WTC11 (cell line): Measurements from ENCODE around the gene PGM2. TPM values are rescaled to one million over a fixed set of nuclear protein-coding genes. Genes with fewer than 3 reads are reported as not detected.

ENCODE experiments used
- ATAC-seq: fragments of 200-7000 bp; cut with Tn5 transposase; 2 replicates; pipeline ENCODE4 v1.10.0; 2021; ENCODE audit warnings: mild to moderate bottlenecking, moderate library complexity
- CTCF ChIA-PET: fragments of 300-600 bp; sonication (Branson Sonifier 250); formaldehyde crosslinking; loops from one replicate; lab custom pipeline; 2021; ENCODE audit warnings: antibody characterized with exemption; lab: Charles Lee
- POLR2A ChIA-PET: fragments of 350-600 bp; sonication (Branson Sonifier 250); formaldehyde crosslinking; loops from one replicate; lab custom pipeline; 2021; ENCODE audit warnings: antibody characterized with exemption; lab: Charles Lee
- DNase-seq: peaks from one replicate; pipeline ENCODE4 v3.0.0; 2021; ENCODE audit warnings: low spot score
- H3K27ac Mint-ChIP-seq: 2 replicates; pipeline ENCODE4 v1.8.0; 2021; ENCODE audit warnings: mixed read lengths
- H3K27me3 Mint-ChIP-seq: 2 replicates; pipeline ENCODE4 v1.8.0; 2021; ENCODE audit warnings: low read depth, mild to moderate bottlenecking, moderate library complexity, mixed read lengths
- H3K36me3 Mint-ChIP-seq: 2 replicates; pipeline ENCODE4 v1.8.0; 2021; ENCODE audit warnings: mixed read lengths
- H3K4me1 Mint-ChIP-seq: 2 replicates; pipeline ENCODE4 v1.8.0; 2022; ENCODE audit warnings: mixed read lengths
- H3K4me3 Mint-ChIP-seq: 2 replicates; pipeline ENCODE4 v1.8.0; 2021; ENCODE audit warnings: mild to moderate bottlenecking, moderate library complexity, mixed read lengths
- H3K9me3 Mint-ChIP-seq: 2 replicates; pipeline ENCODE4 v1.8.0; 2021; ENCODE audit warnings: mixed read lengths
- CREM ChIP-seq: sonication (generic); formaldehyde crosslinking; IDR thresholded peaks from 2 replicates; pipeline ENCODE4 v1.8.1; 2022; ENCODE audit warnings: mild to moderate bottlenecking, missing genetic modification reagents, moderate library complexity
- EMX1 ChIP-seq: fragments of 250-450 bp; sonication (Bioruptor Pico); IDR thresholded peaks from 2 replicates; pipeline ENCODE4 v1.8.0; 2021; ENCODE audit warnings: mild to moderate bottlenecking
- FOXP1 ChIP-seq: sonication (generic); formaldehyde crosslinking; IDR thresholded peaks from 2 replicates; pipeline ENCODE4 v1.8.0; 2022; ENCODE audit warnings: missing genetic modification reagents, mild to moderate bottlenecking, moderate library complexity, borderline replicate concordance
- GABPB1 ChIP-seq: sonication (generic); formaldehyde crosslinking; IDR thresholded peaks from 2 replicates; pipeline ENCODE4 v1.8.1; 2023; ENCODE audit warnings: mild to moderate bottlenecking, missing genetic modification reagents
- HMGA2 ChIP-seq: fragments of 250-450 bp; sonication (Bioruptor Pico); IDR thresholded peaks from 2 replicates; pipeline ENCODE4 v1.4.0; 2021; ENCODE audit warnings: mild to moderate bottlenecking, moderate library complexity
- IRF2 ChIP-seq: sonication (generic); formaldehyde crosslinking; IDR thresholded peaks from 2 replicates; pipeline ENCODE4 v1.8.0; 2022; ENCODE audit warnings: low read depth, missing genetic modification reagents, borderline replicate concordance
- JAZF1 ChIP-seq: fragments of 250-450 bp; sonication (Bioruptor Pico); IDR thresholded peaks from 2 replicates; pipeline ENCODE4 v1.9.0; 2021; ENCODE audit warnings: moderate library complexity, mild to moderate bottlenecking, inconsistent platforms
- NFE2L1 ChIP-seq: sonication (generic); formaldehyde crosslinking; IDR thresholded peaks from 2 replicates; pipeline ENCODE4 v1.8.1; 2023; ENCODE audit warnings: missing genetic modification reagents
- NR1H2 ChIP-seq: sonication (generic); formaldehyde crosslinking; IDR thresholded peaks from 2 replicates; pipeline ENCODE4 v1.9.0; 2021; ENCODE audit warnings: mild to moderate bottlenecking, moderate library complexity, missing genetic modification reagents
- SOX15 ChIP-seq: fragments of 250-450 bp; sonication (Bioruptor Pico); IDR thresholded peaks from 2 replicates; pipeline ENCODE4 v1.9.0; 2021; ENCODE audit warnings: mild to moderate bottlenecking
- TCF7 ChIP-seq: sonication (generic); formaldehyde crosslinking; IDR thresholded peaks from 2 replicates; pipeline ENCODE4 v1.8.0; 2022; ENCODE audit warnings: mild to moderate bottlenecking, low read depth, missing genetic modification reagents, moderate library complexity
- TEAD1 ChIP-seq: sonication (generic); formaldehyde crosslinking; IDR thresholded peaks from 2 replicates; pipeline ENCODE4 v1.8.0; 2022; ENCODE audit warnings: mild to moderate bottlenecking, missing genetic modification reagents
- TP53 ChIP-seq: sonication (generic); formaldehyde crosslinking; IDR thresholded peaks from 2 replicates; pipeline ENCODE4 v1.8.1; 2023; ENCODE audit warnings: mild to moderate bottlenecking, missing genetic modification reagents
- ZBTB21 ChIP-seq: sonication (generic); formaldehyde crosslinking; IDR thresholded peaks from 2 replicates; pipeline ENCODE4 v1.8.1; 2023; ENCODE audit warnings: mild to moderate bottlenecking, missing genetic modification reagents, borderline replicate concordance
- ZNF219 ChIP-seq: sonication (generic); formaldehyde crosslinking; IDR thresholded peaks from 2 replicates; pipeline ENCODE4 v1.8.0; 2023; ENCODE audit warnings: missing genetic modification reagents, mild to moderate bottlenecking, borderline replicate concordance
- ZNF263 ChIP-seq: sonication (generic); formaldehyde crosslinking; IDR thresholded peaks from 2 replicates; pipeline ENCODE4 v1.8.1; 2022; ENCODE audit warnings: low read depth, mild to moderate bottlenecking, moderate library complexity, missing genetic modification reagents
- total RNA-seq: library from RNA; stranded (reverse); gene quantifications from 3 replicates; pipeline ENCODE4 v1.2.3, GENCODE V29; 2021
- TF ChIP-seq, protein P1 (sequence below): fragments of 250-450 bp; sonication (Bioruptor Pico); conservative IDR thresholded peaks from 2 replicates; pipeline ENCODE4 v1.9.0; 2021; ENCODE audit warnings: mild to moderate bottlenecking
- TF ChIP-seq, protein P2 (sequence below): sonication (generic); formaldehyde crosslinking; IDR thresholded peaks from 2 replicates; pipeline ENCODE4 v1.8.1; 2023; ENCODE audit warnings: mild to moderate bottlenecking, moderate library complexity, missing genetic modification reagents
- TF ChIP-seq, protein P3 (sequence below): sonication (generic); formaldehyde crosslinking; IDR thresholded peaks from 2 replicates; pipeline ENCODE4 v1.8.1; 2023; ENCODE audit warnings: mild to moderate bottlenecking, missing genetic modification reagents, moderate library complexity
- TF ChIP-seq, protein P4 (sequence below): sonication (generic); formaldehyde crosslinking; IDR thresholded peaks from 2 replicates; pipeline ENCODE4 v1.8.0; 2022; ENCODE audit warnings: mild to moderate bottlenecking, missing genetic modification reagents
- TF ChIP-seq, protein P5 (sequence below): fragments of 250-450 bp; sonication (Bioruptor Pico); IDR thresholded peaks from 2 replicates; pipeline ENCODE4 v1.8.0; 2021; ENCODE audit warnings: mild to moderate bottlenecking
- TF ChIP-seq, protein P6 (sequence below): sonication (generic); formaldehyde crosslinking; IDR thresholded peaks from 2 replicates; pipeline ENCODE4 v1.8.1; 2022; ENCODE audit warnings: low read depth, missing genetic modification reagents, borderline replicate concordance
- TF ChIP-seq, protein P7 (sequence below): sonication (generic); formaldehyde crosslinking; IDR thresholded peaks from 2 replicates; pipeline ENCODE4 v1.8.1; 2022; ENCODE audit warnings: low read depth, mild to moderate bottlenecking, moderate library complexity, missing genetic modification reagents, borderline replicate concordance
- TF ChIP-seq, protein P8 (sequence below): sonication (generic); formaldehyde crosslinking; IDR thresholded peaks from 2 replicates; pipeline ENCODE4 v1.8.0; 2022; ENCODE audit warnings: mild to moderate bottlenecking, missing genetic modification reagents

Gene PGM2
- total RNA-seq, 1 experiment from 2014 or later, result 31.4 TPM

DNA sequence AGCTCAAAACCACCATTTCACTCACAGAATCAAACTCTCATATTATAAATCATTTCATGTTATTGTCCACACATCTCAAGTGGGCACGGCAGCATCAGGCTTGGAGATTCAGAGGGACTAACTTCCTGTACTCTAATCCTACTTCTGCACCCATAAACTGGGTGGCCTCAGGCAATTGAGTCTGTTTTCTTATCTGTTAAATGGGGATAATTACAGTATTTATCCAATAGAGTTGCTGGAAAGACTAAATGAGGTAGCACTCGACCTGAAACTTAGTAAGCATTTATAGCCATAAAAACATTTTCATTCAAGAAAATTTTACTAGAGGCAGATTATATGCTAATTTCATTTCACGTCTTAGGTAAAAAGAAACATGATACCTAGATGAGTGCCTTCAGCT, 77.4 kb downstream of the PGM2 start:
- Mint-ChIP-seq H3K27ac (no peak overlapping the region), H3K4me3 (no peak overlapping the region), H3K36me3 (no peaks in the 10 kb centered on the region), H3K4me1 (peaks cover 31% of the 10 kb centered on the region), H3K9me3 (no peaks in the 10 kb centered on the region)
- ChIA-PET CTCF (no interaction called here), POLR2A (no interaction called here)
- DNase-seq, result no peak
- no peak for ATAC-seq
- TF ChIP-seq IRF2 (CRISPR knock-in tag) (no peak), ZNF219 (CRISPR knock-in tag) (no peak), ZBTB21 (CRISPR knock-in tag) (no peak), GABPB1 (CRISPR knock-in tag) (no peak), CREM (CRISPR knock-in tag) (no peak), ZNF263 (CRISPR knock-in tag) (no peak), NFE2L1 (no peak), TEAD1 (no peak), JAZF1 (CRISPR knock-in tag) (no peak), NR1H2 (CRISPR knock-in tag) (no peak), EMX1 (CRISPR knock-in tag) (no peak), TCF7 (CRISPR knock-in tag) (no peak)
- TF ChIP-seq, protein P1, sequence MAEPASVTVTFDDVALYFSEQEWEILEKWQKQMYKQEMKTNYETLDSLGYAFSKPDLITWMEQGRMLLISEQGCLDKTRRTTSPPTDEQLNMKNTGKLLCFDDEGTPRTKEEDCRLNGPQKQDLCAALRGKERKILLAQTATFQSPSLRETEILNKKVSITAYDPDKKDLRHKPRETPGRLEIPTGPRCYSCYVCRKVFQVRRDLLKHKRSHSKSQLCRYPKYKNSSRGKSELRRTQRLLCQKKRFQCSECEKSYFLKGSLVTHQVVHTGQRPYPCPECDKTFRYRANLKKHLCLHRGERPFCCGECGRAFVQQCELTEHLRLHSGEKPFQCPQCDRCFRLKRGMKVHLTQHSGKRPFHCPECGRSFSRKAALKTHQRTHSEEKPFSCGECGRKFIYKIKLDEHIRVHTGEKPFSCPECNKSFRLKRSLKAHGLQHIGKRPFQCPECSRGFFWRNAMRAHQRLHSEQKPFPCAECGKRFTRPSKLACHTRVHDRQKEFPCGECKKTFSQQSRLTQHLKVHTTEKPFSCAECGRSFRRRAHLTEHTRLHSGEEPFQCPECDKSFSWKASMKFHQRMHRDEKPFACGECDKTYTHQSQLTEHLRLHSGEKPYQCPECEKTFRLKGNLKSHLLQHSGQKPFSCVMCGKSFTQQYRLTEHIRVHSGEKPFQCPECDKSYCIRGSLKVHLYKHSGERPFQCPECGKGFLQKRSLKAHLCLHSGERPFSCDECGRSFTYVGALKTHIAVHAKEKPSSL (CRISPR knock-in tag), result no peak
- TF ChIP-seq, protein P2, sequence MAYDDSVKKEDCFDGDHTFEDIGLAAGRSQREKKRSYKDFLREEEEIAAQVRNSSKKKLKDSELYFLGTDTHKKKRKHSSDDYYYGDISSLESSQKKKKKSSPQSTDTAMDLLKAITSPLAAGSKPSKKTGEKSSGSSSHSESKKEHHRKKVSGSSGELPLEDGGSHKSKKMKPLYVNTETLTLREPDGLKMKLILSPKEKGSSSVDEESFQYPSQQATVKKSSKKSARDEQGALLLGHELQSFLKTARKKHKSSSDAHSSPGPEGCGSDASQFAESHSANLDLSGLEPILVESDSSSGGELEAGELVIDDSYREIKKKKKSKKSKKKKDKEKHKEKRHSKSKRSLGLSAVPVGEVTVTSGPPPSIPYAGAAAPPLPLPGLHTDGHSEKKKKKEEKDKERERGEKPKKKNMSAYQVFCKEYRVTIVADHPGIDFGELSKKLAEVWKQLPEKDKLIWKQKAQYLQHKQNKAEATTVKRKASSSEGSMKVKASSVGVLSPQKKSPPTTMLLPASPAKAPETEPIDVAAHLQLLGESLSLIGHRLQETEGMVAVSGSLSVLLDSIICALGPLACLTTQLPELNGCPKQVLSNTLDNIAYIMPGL (CRISPR knock-in tag), result no peak
- TF ChIP-seq, protein P3, sequence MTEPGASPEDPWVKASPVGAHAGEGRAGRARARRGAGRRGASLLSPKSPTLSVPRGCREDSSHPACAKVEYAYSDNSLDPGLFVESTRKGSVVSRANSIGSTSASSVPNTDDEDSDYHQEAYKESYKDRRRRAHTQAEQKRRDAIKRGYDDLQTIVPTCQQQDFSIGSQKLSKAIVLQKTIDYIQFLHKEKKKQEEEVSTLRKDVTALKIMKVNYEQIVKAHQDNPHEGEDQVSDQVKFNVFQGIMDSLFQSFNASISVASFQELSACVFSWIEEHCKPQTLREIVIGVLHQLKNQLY (CRISPR knock-in tag), result no peak
- TF ChIP-seq, protein P4, sequence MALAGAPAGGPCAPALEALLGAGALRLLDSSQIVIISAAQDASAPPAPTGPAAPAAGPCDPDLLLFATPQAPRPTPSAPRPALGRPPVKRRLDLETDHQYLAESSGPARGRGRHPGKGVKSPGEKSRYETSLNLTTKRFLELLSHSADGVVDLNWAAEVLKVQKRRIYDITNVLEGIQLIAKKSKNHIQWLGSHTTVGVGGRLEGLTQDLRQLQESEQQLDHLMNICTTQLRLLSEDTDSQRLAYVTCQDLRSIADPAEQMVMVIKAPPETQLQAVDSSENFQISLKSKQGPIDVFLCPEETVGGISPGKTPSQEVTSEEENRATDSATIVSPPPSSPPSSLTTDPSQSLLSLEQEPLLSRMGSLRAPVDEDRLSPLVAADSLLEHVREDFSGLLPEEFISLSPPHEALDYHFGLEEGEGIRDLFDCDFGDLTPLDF, result no peak
- TF ChIP-seq, protein P5, sequence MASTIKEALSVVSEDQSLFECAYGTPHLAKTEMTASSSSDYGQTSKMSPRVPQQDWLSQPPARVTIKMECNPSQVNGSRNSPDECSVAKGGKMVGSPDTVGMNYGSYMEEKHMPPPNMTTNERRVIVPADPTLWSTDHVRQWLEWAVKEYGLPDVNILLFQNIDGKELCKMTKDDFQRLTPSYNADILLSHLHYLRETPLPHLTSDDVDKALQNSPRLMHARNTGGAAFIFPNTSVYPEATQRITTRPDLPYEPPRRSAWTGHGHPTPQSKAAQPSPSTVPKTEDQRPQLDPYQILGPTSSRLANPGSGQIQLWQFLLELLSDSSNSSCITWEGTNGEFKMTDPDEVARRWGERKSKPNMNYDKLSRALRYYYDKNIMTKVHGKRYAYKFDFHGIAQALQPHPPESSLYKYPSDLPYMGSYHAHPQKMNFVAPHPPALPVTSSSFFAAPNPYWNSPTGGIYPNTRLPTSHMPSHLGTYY, result no peak
- TF ChIP-seq, protein P6, sequence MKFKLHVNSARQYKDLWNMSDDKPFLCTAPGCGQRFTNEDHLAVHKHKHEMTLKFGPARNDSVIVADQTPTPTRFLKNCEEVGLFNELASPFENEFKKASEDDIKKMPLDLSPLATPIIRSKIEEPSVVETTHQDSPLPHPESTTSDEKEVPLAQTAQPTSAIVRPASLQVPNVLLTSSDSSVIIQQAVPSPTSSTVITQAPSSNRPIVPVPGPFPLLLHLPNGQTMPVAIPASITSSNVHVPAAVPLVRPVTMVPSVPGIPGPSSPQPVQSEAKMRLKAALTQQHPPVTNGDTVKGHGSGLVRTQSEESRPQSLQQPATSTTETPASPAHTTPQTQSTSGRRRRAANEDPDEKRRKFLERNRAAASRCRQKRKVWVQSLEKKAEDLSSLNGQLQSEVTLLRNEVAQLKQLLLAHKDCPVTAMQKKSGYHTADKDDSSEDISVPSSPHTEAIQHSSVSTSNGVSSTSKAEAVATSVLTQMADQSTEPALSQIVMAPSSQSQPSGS, result no peak
- TF ChIP-seq, all 79 proteins: peak for 0
- no peaks in the 10 kb centered on the region for H3K27me3 Mint-ChIP-seq

DNA sequence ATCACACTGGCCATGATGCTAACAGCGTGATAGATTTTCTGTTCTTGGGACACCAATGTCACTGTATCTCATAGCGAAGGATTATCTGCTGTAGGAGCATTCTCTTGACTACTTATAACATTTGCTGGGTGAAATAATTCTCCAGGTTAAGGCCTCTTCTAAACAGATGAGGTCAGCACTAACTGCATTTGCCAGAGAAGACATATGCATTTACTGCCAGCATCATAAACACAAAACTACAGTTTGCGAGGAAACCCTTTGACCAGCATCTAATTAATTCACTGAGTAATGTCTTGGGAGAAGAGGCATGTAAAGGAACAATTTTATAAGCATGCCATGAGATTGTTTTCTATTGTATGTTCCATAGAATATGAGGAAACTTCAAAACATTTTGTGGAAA, 78.3 kb downstream of the PGM2 start:
- ChIA-PET POLR2A (interaction anchor here (0.5 kb wide), 1 partner anchor 141 kb away, joined by 4 read pairs; no protein-coding TSS in a partner anchor), CTCF (no interaction called here)
- no peak for ATAC-seq
- H3K4me3 Mint-ChIP-seq, result no peak overlapping the region
- no peak for DNase-seq
- no peak overlapping the region for H3K27ac Mint-ChIP-seq
- no peaks in the 10 kb centered on the region for H3K9me3 Mint-ChIP-seq
- no peaks in the 10 kb centered on the region for H3K36me3 Mint-ChIP-seq
- no peaks in the 10 kb centered on the region for H3K27me3 Mint-ChIP-seq
- peaks cover 35% of the 10 kb centered on the region for H3K4me1 Mint-ChIP-seq
- no peak for TF ChIP-seq SOX15
- TF ChIP-seq, protein P7, sequence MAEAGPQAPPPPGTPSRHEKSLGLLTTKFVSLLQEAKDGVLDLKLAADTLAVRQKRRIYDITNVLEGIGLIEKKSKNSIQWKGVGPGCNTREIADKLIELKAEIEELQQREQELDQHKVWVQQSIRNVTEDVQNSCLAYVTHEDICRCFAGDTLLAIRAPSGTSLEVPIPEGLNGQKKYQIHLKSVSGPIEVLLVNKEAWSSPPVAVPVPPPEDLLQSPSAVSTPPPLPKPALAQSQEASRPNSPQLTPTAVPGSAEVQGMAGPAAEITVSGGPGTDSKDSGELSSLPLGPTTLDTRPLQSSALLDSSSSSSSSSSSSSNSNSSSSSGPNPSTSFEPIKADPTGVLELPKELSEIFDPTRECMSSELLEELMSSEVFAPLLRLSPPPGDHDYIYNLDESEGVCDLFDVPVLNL (CRISPR knock-in tag), result no peak
- TF ChIP-seq FOXP1 (CRISPR knock-in tag), result no peak
- TF ChIP-seq NR1H2 (CRISPR knock-in tag), result no peak
- TF ChIP-seq TEAD1, result no peak
- TF ChIP-seq, protein P8, sequence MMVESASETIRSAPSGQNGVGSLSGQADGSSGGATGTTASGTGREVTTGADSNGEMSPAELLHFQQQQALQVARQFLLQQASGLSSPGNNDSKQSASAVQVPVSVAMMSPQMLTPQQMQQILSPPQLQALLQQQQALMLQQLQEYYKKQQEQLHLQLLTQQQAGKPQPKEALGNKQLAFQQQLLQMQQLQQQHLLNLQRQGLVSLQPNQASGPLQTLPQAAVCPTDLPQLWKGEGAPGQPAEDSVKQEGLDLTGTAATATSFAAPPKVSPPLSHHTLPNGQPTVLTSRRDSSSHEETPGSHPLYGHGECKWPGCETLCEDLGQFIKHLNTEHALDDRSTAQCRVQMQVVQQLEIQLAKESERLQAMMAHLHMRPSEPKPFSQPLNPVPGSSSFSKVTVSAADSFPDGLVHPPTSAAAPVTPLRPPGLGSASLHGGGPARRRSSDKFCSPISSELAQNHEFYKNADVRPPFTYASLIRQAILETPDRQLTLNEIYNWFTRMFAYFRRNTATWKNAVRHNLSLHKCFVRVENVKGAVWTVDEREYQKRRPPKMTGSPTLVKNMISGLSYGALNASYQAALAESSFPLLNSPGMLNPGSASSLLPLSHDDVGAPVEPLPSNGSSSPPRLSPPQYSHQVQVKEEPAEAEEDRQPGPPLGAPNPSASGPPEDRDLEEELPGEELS (CRISPR knock-in tag), result no peak
- no peak for TF ChIP-seq GABPB1 (CRISPR knock-in tag)
- TF ChIP-seq HMGA2 (CRISPR knock-in tag), result no peak
- no peak for TF ChIP-seq TP53 (CRISPR knock-in tag)
